ENCODE results near the gene HMX1. TPM values are rescaled to one million over a fixed set of nuclear protein-coding genes. Genes with fewer than 3 reads are reported as not detected.

HMX1 gene
- total and polyA plus RNA-seq, 10 of the 15 experiments (the other 5 are each of a cell fraction or from before 2014, with no cell fraction given) = not detected

DNA sequence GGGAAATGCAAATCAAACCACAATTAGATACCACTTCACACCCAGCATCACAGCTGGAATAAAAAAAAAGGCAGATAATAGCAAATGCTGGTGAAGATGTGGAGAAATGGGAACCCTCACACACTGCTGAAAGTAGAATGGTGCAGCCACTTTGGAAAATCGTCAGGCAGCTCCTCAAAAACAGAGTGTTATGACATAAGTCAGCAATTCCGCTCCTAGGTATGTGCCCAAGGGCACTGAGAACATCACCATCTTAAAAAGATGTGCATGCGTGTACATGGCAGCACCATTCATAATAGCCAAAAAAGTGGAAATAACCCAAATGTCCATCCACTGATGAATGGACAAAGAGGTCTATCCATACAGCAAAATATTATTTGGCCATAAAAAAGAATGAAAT, 28.0 kb downstream of the HMX1 start (continued):
- TF ChIP-seq RCOR1 (conservative IDR thresholded peaks at IDR 0.05; ENCODE audit: low read depth, low read length) = no peak
- no peak for TF ChIP-seq SP1 (IDR thresholded peaks at IDR 0.05; ENCODE audit: low read depth, low read length)

GRCh38 chr4:8842614-8843013, 29.0 kb downstream of the HMX1 start:
- BruUV-seq (replicated peaks) = no TSS peak

More at GRCh38 chr4:8842614-8843013, 29.0 kb downstream of the HMX1 start:
- WGBS (ENCODE audit: insufficient coverage, insufficient replicate concordance, low lambda C conversion rate, missing lambda C conversion rate) = 0% methylated on average over 2 of the region's 2 CpGs
- Histone ChIP-seq H3K9ac (ENCODE audit: control insufficient read depth, insufficient read depth, low read length) (no peak overlapping the region), H3K9me3 (replicated peaks; ENCODE audit: control insufficient read depth, insufficient read depth, low read length) (no peaks in the 10 kb centered on the region; the same call in 2 of the 3 replicates), H3K79me2 (ENCODE audit: control insufficient read depth, insufficient read depth, low read length) (no peaks in the 10 kb centered on the region), H3K4me3 (no peak overlapping the region), H3K27ac (ENCODE audit: control insufficient read depth, insufficient read depth) (no peak overlapping the region), H3K36me3 (ENCODE audit: control insufficient read depth in 2 of 2, insufficient read depth in 2 of 2, low read length in 1 of 2) (no peaks in the 10 kb centered on the region), H4K20me1 (ENCODE audit: control insufficient read depth, insufficient read depth) (no peaks in the 10 kb centered on the region), H2AFZ (ENCODE audit: control insufficient read depth, low read depth, low read length) (no peak overlapping the region), H3K27me3 (replicated peaks in 1 of 2; ENCODE audit: control insufficient read depth in 2 of 2, insufficient read depth in 2 of 2, low read length in 1 of 2) (no peaks in the 10 kb centered on the region; a peak in 1 of 4 replicates), H3K4me1 (ENCODE audit: control insufficient read depth, insufficient read depth, low read length) (no peaks in the 10 kb centered on the region), H3K4me2 (ENCODE audit: control insufficient read depth, insufficient read depth) (no peak overlapping the region)
- TF ChIP-seq EZH2 (IDR thresholded peaks at IDR 0.05; ENCODE audit: borderline replicate concordance, control insufficient read depth, low read depth, low read length) (no peak), EED (IDR thresholded peaks at IDR 0.05; ENCODE audit: low read depth) (no peak), EGR1 (IDR thresholded peaks at IDR 0.05; ENCODE audit: borderline replicate concordance in 1 of 2, low read depth in 2 of 2, low read length in 2 of 2) (no peak), IRF5 (IDR thresholded peaks at IDR 0.05; ENCODE audit: borderline replicate concordance) (no peak), E4F1 (IDR thresholded peaks at IDR 0.05; ENCODE audit: borderline replicate concordance, partially characterized antibody) (no peak), ASH2L (IDR thresholded peaks at IDR 0.05; ENCODE audit: borderline replicate concordance, low read depth) (no peak), SMARCA5 (IDR thresholded peaks at IDR 0.05) (no peak), PAX5 (IDR thresholded peaks at IDR 0.05; ENCODE audit: borderline replicate concordance, low read depth, low read length) (no peak), CBX5 (IDR thresholded peaks at IDR 0.05; ENCODE audit: low read depth) (no peak), BHLHE40 (IDR thresholded peaks at IDR 0.05; ENCODE audit: borderline replicate concordance in 1 of 2, low read depth in 2 of 2, low read length in 1 of 2) (no peak), IRF4 (IDR thresholded peaks at IDR 0.05; ENCODE audit: low read depth, low read length) (no peak), MEF2A (IDR thresholded peaks at IDR 0.05; ENCODE audit: insufficient read depth, low read depth, low read length) (no peak)
- no peak for DNase-seq (ENCODE audit: low read depth, low spot score)
- ChIA-PET SMC1A (ENCODE audit: uncharacterized antibody, unreplicated experiment) (no interaction called here), POLR2A (no interaction called here), CTCF (no interaction called here), RAD21 (ENCODE audit: unreplicated experiment) (no interaction called here)
- in situ Hi-C loops (cut with MboI) (no loop called here), intact Hi-C loops (cut with micrococcal nuclease; ENCODE audit: unreplicated experiment) (no loop called here)
- FAIRE-seq = no peak
- ATAC-seq = no peak
